ENCODE measurements around the gene DICER1.

GRCh38 chr14:95057147-95057546 is 100.2 kb downstream of the DICER1 start:
- TF ChIP-seq CTCF (conservative IDR thresholded peaks at IDR 0.05; ENCODE audit: low read depth, low read length) (no peak), EZH2 (IDR thresholded peaks at IDR 0.05; ENCODE audit: borderline replicate concordance, low read depth, low read length, poor library complexity, severe bottlenecking) (no peak)
